Right kidney (tissue), 1 donor: ENCODE data around the gene CCDC188.

Experiments
- DNase-seq: peaks from one replicate; pipeline ENCODE4 v3.0.0-alpha.2; 2016

The CCDC188 gene

DNA sequence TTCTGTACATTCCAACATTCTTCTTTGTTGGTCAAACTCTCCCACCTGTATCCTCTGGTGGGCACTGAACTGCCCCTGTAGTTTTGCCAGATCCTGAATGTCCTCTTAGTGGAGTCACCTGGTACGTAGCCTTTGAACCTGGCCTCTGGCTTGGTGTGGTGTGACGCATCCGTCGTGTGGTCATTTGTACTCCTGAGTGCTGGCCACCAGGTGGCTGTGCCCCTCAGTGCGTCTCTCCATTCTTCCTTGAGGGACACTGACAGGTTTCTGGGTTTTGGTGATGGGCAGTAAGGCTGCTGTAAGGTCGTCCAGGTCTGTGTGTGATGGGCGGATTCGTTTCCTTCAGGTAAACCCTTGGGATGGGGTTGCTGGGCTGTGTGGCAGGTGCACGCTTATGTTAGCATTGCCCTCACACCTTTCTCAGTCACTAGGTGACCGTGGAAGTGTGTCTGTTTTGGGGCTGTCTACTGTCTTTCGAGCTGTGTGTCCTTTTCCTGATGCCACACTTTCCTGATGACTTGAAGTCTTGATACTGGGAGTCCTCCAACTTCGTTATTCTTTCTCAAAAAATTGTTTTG lies 48.6 kb downstream of the CCDC188 start:
- DNase-seq, result no peak

DNA sequence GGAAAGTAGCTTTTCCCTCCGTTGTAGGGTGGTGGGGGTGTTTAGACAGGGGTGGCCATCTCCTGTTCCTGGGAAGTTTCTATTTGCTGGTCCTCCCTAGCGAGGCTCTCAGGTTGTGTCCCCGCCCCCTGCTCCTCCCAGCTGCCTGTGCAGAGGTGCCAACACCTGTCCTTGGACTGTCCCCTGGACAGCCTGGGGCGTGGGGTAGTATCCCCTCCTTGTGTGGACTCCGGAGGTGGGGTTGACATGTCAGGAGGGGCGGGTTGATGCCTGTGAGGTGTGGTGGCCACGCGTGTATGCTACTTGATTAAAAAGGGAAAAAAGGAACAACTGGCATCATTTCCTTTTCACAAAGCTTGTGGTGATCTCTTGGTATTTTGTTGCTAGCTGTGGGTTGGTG lies 49.2 kb downstream of the CCDC188 start:
- DNase-seq, result no peak

DNA sequence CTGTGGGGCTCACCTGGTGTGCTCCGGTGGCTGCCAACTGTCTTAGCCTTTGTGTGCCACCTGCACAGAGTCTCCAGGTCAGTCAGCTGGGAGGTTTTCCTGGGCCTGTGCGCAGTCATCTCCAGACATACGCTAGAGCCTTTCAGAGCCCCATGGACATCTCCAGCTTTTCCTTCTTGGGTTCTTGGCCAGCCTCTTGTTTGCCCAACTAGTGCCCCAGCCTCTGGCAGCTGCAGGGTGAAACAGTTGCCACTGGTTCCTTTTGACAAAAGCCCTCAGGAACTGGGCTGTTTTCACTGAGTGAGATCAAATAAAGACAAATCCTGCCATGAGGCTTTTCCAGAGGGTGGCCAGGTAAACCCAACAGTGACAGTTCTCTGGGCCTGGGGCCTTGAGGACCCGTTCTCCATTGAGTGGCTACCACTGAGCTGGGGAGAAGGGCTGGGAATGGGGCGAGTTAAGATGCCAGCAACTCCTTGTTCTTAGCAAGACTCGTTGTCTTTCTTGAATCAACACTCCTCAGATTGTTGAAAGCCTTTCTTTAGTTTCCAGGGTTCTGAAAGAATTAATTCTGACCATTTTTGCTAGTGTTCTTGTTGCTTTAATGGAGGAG lies 51.6 kb downstream of the CCDC188 start:
- no peak for DNase-seq
